Activated CD4-positive, alpha-beta T cell treated with anti-CD3 and anti-CD28 coated beads, Interleukin-2, amount 10 ng/mL, durations not matched to agents 7 days and 5 days (primary cell): ENCODE measurements around the gene MSX1. TPM values are rescaled to one million over a fixed set of nuclear protein-coding genes. Genes with fewer than 3 reads are reported as not detected.

Experiments
- CTCF ChIA-PET: fragments of 350-600 bp; sonication (Branson Sonifier 250); formaldehyde crosslinking; loops from one replicate; lab custom pipeline; 2021; ENCODE audit warnings: antibody characterized with exemption; lab: Charles Lee
- POLR2A ChIA-PET: fragments of 350-600 bp; sonication (Branson Sonifier 250); formaldehyde crosslinking; loops from one replicate; lab custom pipeline; 2021; ENCODE audit warnings: antibody characterized with exemption; lab: Charles Lee
- DNase-seq: peaks from one replicate; pipeline ENCODE4 v3.0.0-alpha.2; 2020
- H3K27ac Mint-ChIP-seq: one replicate; pipeline ENCODE4 v1.8.0; 2021; ENCODE audit warnings: mild to moderate bottlenecking, moderate library complexity, mixed read lengths
- H3K27me3 Mint-ChIP-seq: one replicate; pipeline ENCODE4 v1.8.0; 2021; ENCODE audit warnings: mixed read lengths
- H3K36me3 Mint-ChIP-seq: one replicate; pipeline ENCODE4 v1.8.0; 2021; ENCODE audit warnings: low read depth, mixed read lengths
- H3K4me1 Mint-ChIP-seq: one replicate; pipeline ENCODE4 v1.8.0; 2021; ENCODE audit warnings: mixed read lengths
- H3K4me3 Mint-ChIP-seq: one replicate; pipeline ENCODE4 v1.8.0; 2021; ENCODE audit warnings: mild to moderate bottlenecking, moderate library complexity, mixed read lengths
- H3K9me3 Mint-ChIP-seq: one replicate; pipeline ENCODE4 v1.8.0; 2021; ENCODE audit warnings: mixed read lengths
- total RNA-seq, 2 experiments: library from RNA; stranded (reverse); gene quantifications; one replicate each; pipeline ENCODE4 v1.2.3, GENCODE V29; 2021

Gene MSX1
- total RNA-seq, 2 experiments from 2014 or later, result not detected

GRCh38 chr4:4829837-4830236 is 29.6 kb upstream of the MSX1 start:
- Mint-ChIP-seq H3K4me3 (no peak overlapping the region), H3K27ac (no peak overlapping the region), H3K9me3 (peaks cover 4% of the 10 kb centered on the region), H3K36me3 (no peaks in the 10 kb centered on the region), H3K27me3 (peaks cover 2% of the 10 kb centered on the region), H3K4me1 (no peaks in the 10 kb centered on the region)
- ChIA-PET CTCF (no interaction called here), POLR2A (no interaction called here)
- no peak for DNase-seq

DNA sequence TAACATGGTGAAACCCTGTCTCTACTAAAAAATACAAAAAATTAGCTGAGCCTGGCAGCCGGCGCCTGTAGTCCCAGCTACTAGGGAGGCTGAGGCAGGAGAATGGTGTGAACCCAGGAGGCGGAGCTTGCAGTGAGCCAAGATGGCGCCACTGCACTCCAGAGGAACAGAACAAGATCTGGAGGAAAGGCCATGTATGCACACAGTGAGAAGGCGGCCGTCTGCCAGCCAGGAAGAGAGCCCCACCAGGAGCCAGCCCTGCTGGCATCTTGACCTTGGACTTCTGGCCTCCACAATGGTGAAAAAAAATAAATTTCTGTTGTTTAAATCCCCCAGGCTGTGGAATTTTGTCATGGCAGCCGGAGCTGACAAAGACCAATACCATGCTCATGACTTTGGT is 28.2 kb upstream of the MSX1 start:
- Mint-ChIP-seq H3K4me3 (no peak overlapping the region), H3K27ac (no peak overlapping the region), H3K4me1 (no peaks in the 10 kb centered on the region), H3K9me3 (peaks cover 2% of the 10 kb centered on the region), H3K27me3 (peaks cover 2% of the 10 kb centered on the region), H3K36me3 (no peaks in the 10 kb centered on the region)
- DNase-seq, result no peak
- POLR2A ChIA-PET, result no interaction called here
- CTCF ChIA-PET, result no interaction called here

DNA sequence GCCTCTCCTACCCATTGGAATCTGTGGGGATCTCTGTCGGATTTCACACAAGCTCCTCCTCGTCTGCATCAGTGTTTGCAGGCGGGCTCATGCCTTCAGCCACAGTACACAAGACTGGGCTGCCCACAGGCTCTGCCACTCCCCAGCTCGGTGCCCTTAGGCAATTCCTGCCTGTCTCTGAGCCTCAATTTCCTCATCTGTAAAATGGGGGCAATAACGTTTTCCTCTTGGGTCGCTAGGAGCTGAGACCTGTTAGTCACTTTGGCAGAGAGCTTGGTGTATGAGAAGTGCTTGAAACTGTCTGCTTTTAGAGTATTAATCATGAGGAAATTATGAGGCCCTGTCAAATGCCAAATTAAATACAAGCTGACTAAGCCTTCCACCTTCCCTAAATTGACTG is 27.6 kb upstream of the MSX1 start:
- no peaks in the 10 kb centered on the region for H3K36me3 Mint-ChIP-seq
- H3K4me3 Mint-ChIP-seq, result no peak overlapping the region
- H3K27ac Mint-ChIP-seq, result no peak overlapping the region
- CTCF ChIA-PET, result no interaction called here
- peaks cover 2% of the 10 kb centered on the region for H3K27me3 Mint-ChIP-seq
- DNase-seq, result no peak
- POLR2A ChIA-PET, result no interaction called here
- H3K4me1 Mint-ChIP-seq, result no peaks in the 10 kb centered on the region
- peaks cover 2% of the 10 kb centered on the region for H3K9me3 Mint-ChIP-seq

- Mint-ChIP-seq H3K27ac (no peak overlapping the region), H3K9me3 (peaks cover 2% of the 10 kb centered on the region), H3K36me3 (no peaks in the 10 kb centered on the region), H3K4me1 (no peaks in the 10 kb centered on the region), H3K4me3 (no peak overlapping the region), H3K27me3 (peaks cover 5% of the 10 kb centered on the region)
- ChIA-PET POLR2A (no interaction called here), CTCF (no interaction called here)
- DNase-seq, result no peak
Observed at GRCh38 chr4:4836044-4836443, 23.4 kb upstream of the MSX1 start.

- H3K4me3 Mint-ChIP-seq, result no peak overlapping the region
- peaks cover 2% of the 10 kb centered on the region for H3K9me3 Mint-ChIP-seq
- ChIA-PET POLR2A (no interaction called here), CTCF (no interaction called here)
- peaks cover 1% of the 10 kb centered on the region for H3K4me1 Mint-ChIP-seq
- no peaks in the 10 kb centered on the region for H3K36me3 Mint-ChIP-seq
- peaks cover 5% of the 10 kb centered on the region for H3K27me3 Mint-ChIP-seq
- H3K27ac Mint-ChIP-seq, result no peak overlapping the region
- DNase-seq, result no peak
Observed at GRCh38 chr4:4837316-4837715, 22.1 kb upstream of the MSX1 start.

DNA sequence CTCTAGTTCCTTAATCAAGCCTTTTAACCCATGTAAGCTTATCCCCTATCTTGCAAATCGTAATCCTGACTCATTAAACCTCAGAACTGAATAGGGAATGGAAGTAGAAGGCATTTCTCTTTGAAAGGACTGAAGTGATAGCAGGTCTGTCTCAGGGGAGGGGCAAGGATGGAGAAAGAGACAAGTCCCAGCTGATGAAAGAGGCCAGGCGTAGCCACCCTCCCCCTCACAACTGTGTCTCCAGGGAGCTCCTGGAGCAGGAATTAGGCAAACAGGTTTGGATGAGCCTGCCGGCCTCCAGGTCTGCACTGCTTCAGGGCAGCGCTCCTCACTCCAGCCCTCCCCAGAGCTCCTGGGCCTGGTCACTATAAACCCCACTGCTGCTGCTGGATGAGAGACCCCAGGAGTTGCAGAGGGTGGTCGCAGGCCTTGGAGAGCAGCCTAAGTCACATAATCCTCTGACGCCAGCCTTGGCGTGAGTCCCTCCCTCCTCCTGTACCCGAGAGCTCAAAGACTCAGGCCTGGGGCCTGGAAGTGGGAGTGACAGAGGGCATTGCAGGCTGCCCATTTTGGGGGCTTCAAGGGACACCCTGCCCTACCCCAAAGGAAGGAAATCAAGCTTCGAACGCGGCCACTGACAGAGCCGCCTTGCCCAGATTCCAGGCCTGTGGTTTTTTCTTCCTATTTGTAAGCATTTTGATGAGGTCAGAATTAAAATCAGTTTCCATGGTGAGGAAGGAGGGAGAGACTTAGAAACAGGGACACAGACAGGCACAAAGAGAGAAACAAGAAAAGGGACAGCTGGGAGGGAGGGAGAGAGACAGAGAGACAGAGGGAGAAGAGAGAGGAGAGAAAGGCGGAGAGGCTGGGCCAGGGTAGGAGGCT is 21.2 kb upstream of the MSX1 start:
- Mint-ChIP-seq H3K27ac (no peak overlapping the region), H3K4me1 (peaks cover 7% of the 10 kb centered on the region), H3K9me3 (peaks cover 2% of the 10 kb centered on the region), H3K27me3 (peaks cover 5% of the 10 kb centered on the region), H3K4me3 (no peak overlapping the region), H3K36me3 (no peaks in the 10 kb centered on the region)
- ChIA-PET POLR2A (no interaction called here), CTCF (no interaction called here)
- DNase-seq, result no peak

DNA sequence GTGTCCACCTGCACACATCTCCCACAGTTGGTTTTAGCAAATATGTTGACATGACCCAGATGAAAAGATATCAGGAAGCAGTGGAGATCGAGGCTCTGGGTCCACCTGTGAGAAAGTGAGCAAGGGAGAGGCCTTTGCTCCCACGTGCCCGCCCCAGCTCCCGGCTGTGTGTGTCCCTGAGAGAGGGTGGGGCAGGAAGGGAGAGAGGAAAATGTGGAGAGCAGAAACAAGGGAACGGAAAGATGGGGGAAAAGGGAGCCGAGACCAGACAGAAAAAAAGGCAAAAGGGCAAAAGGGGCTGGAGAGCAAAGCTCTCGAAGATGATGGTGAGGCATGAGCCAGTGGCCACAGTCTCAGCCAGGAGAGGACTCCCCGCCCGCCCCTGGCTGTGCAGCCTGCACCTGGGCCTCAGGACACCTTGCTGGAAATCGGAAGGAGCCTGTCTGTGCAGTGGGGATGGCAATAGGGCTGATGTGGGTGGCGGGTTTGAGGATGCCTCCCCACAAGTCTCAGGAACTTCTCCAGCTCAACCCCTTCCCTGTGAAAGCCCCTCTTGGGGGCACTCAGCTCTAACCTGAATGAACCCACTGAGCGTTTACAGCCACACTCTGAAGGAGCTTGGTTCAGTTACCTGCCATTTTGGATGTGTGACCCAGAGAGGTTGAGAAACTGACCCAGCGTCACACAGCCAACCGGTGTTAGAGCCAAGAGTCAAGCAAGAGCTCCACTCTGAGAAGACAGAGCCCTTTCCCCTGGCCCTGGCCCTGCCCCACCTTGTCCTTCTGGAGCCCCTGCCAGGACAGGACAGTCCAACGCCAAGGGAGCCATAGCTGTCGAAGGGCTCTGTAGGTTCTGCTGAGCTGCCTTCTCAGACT is 20.3 kb upstream of the MSX1 start:
- H3K9me3 Mint-ChIP-seq, result peaks cover 2% of the 10 kb centered on the region
- CTCF ChIA-PET, result no interaction called here
- POLR2A ChIA-PET, result no interaction called here
- peaks cover 3% of the 10 kb centered on the region for H3K27me3 Mint-ChIP-seq
- no peaks in the 10 kb centered on the region for H3K36me3 Mint-ChIP-seq
- no peak overlapping the region for H3K4me3 Mint-ChIP-seq
- no peak for DNase-seq
- no peak overlapping the region for H3K27ac Mint-ChIP-seq
- H3K4me1 Mint-ChIP-seq, result peaks cover 7% of the 10 kb centered on the region

GRCh38 chr4:4840351-4840750 is 19.1 kb upstream of the MSX1 start:
- H3K4me1 Mint-ChIP-seq, result peaks cover 7% of the 10 kb centered on the region
- no peak for DNase-seq
- no peak overlapping the region for H3K4me3 Mint-ChIP-seq
- H3K27me3 Mint-ChIP-seq, result peaks cover 3% of the 10 kb centered on the region
- no peak overlapping the region for H3K27ac Mint-ChIP-seq
- CTCF ChIA-PET, result no interaction called here
- POLR2A ChIA-PET, result no interaction called here
- no peaks in the 10 kb centered on the region for H3K36me3 Mint-ChIP-seq
- peaks cover under 1% of the 10 kb centered on the region for H3K9me3 Mint-ChIP-seq

DNA sequence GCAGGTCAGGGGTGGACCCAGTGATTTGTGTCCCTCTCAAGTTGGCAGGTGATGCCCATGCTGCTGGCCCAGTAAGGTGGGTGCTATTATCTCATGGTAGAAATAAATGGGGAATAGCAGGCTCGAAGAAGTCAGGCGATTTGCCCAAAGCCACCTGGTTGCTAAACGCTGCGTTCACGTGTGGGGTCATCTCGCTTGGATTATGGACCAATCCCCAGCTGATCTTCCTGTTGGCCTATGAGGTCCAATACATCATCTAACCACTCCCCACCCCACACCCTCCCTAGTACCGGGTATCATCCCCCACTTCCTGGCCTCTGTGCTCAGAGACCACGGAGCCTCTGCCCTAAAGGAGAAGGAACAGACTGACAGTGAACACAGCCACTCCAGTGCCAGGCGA is 18.3 kb upstream of the MSX1 start:
- Mint-ChIP-seq H3K4me3 (no peak overlapping the region), H3K27ac (no peak overlapping the region), H3K36me3 (no peaks in the 10 kb centered on the region), H3K27me3 (peaks cover 3% of the 10 kb centered on the region), H3K4me1 (peaks cover 7% of the 10 kb centered on the region), H3K9me3 (no peaks in the 10 kb centered on the region)
- POLR2A ChIA-PET, result no interaction called here
- CTCF ChIA-PET, result no interaction called here
- DNase-seq, result no peak

- peaks cover 2% of the 10 kb centered on the region for H3K27me3 Mint-ChIP-seq
- no peak for DNase-seq
- H3K9me3 Mint-ChIP-seq, result no peaks in the 10 kb centered on the region
Observed at GRCh38 chr4:4842476-4843441, 16.7 kb upstream of the MSX1 start.

DNA sequence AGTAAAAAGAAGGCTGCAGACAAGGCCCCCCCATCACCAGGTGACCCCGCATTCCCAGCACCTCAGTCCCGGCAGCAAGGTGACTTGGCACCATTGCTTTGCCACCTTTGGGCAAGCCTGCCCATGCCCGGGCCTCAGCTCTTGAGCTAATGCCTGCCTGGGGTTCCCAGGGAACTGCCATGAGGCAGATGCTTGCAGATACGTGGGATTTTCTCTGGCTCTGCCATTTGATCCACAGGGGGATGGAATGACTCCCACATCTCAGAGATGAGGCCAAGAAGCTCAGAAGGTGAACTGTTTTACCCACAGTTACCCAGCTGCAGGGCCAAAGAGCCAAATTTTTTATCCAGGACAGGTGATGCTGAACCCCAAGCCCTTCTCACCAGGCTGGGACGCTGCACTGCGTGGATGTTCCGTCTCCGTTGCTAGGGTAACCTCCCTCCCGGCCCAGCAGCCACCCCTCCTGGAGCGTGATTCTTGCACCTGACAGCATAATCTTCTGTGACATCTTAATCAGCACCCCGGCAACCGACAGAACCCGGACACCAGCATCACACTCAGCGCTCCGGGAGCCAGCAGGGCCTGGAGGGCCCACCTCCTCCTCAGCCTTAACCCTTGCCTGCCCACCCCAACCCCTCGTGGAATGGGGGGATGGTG is 15.7 kb upstream of the MSX1 start:
- no peak for DNase-seq
- H3K36me3 Mint-ChIP-seq, result no peaks in the 10 kb centered on the region
- no peaks in the 10 kb centered on the region for H3K9me3 Mint-ChIP-seq
- no peak overlapping the region for H3K27ac Mint-ChIP-seq
- CTCF ChIA-PET, result no interaction called here
- POLR2A ChIA-PET, result no interaction called here
- H3K27me3 Mint-ChIP-seq, result peaks cover 7% of the 10 kb centered on the region
- H3K4me3 Mint-ChIP-seq, result no peak overlapping the region
- peaks cover 7% of the 10 kb centered on the region for H3K4me1 Mint-ChIP-seq

More at GRCh38 chr4:4842476-4843441, 16.7 kb upstream of the MSX1 start:
- Mint-ChIP-seq H3K27ac (no peak overlapping the region), H3K4me3 (no peak overlapping the region), H3K4me1 (peaks cover 7% of the 10 kb centered on the region), H3K36me3 (no peaks in the 10 kb centered on the region)
- CTCF ChIA-PET, result no interaction called here
- POLR2A ChIA-PET, result no interaction called here

- Mint-ChIP-seq H3K27ac (no peak overlapping the region), H3K27me3 (peaks cover 8% of the 10 kb centered on the region), H3K36me3 (no peaks in the 10 kb centered on the region), H3K4me1 (peaks cover 7% of the 10 kb centered on the region), H3K9me3 (no peaks in the 10 kb centered on the region), H3K4me3 (no peak overlapping the region)
- no peak for DNase-seq
- ChIA-PET CTCF (no interaction called here), POLR2A (no interaction called here)
Observed at GRCh38 chr4:4845027-4845426, 14.4 kb upstream of the MSX1 start.
